ENCODE results near the gene KIFBP.

The KIFBP gene

DNA sequence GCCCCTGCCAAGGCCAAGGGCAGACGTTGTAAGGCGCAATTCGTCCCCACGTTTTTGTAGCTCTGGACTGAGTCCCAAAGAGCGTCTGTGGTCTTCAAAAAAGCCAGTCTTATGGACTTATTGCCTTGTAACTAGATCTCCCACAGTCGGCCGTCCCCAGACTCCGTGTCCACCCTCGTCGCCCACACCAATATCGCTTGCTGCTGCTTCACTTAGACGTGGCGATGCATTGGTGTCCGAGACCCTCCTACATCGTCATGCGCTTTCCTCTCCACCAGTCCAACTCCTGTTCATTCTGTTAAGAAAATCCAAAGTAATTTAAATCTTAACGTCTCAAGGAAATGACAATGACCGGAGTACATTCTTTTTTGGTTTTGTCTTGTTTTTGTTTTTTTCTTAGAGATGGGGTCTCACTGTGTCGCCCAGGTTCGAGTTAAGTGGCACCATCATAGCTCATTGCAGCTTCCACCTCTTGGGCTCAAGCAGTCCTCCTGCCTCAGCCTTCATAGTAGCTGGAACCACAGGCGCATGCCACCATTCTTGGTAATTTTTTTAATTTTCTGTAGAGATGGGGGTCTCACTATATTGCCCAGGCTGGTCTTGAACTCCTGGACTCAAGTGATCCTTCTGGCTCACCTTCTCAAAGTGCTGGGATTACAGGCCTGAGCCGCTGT, 851 bp downstream of the KIFBP start:
- H3K4me3 ChIP-seq (replicated peaks; ENCODE audit: insufficient read depth, low read length): peak overlapping the region; percentile 95
- H3K27ac ChIP-seq (replicated peaks): peak overlapping the region; percentile 77
- TF ChIP-seq, protein P1, sequence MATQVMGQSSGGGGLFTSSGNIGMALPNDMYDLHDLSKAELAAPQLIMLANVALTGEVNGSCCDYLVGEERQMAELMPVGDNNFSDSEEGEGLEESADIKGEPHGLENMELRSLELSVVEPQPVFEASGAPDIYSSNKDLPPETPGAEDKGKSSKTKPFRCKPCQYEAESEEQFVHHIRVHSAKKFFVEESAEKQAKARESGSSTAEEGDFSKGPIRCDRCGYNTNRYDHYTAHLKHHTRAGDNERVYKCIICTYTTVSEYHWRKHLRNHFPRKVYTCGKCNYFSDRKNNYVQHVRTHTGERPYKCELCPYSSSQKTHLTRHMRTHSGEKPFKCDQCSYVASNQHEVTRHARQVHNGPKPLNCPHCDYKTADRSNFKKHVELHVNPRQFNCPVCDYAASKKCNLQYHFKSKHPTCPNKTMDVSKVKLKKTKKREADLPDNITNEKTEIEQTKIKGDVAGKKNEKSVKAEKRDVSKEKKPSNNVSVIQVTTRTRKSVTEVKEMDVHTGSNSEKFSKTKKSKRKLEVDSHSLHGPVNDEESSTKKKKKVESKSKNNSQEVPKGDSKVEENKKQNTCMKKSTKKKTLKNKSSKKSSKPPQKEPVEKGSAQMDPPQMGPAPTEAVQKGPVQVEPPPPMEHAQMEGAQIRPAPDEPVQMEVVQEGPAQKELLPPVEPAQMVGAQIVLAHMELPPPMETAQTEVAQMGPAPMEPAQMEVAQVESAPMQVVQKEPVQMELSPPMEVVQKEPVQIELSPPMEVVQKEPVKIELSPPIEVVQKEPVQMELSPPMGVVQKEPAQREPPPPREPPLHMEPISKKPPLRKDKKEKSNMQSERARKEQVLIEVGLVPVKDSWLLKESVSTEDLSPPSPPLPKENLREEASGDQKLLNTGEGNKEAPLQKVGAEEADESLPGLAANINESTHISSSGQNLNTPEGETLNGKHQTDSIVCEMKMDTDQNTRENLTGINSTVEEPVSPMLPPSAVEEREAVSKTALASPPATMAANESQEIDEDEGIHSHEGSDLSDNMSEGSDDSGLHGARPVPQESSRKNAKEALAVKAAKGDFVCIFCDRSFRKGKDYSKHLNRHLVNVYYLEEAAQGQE (IDR thresholded peaks at IDR 0.05; ENCODE audit: insufficient replicate concordance, low read depth): no peak
- TF ChIP-seq CTCF (IDR thresholded peaks at IDR 0.05; ENCODE audit: insufficient read depth, low read length): no peak
- no peak for TF ChIP-seq POLR2AphosphoS5 (IDR thresholded peaks at IDR 0.05; ENCODE audit: low read depth)
- no peak for TF ChIP-seq GABPA (IDR thresholded peaks at IDR 0.05; ENCODE audit: low read depth)
- no peak for TF ChIP-seq SPI1 (IDR thresholded peaks at IDR 0.05; ENCODE audit: borderline replicate concordance, low read depth)
- no peak for DNase-seq (ENCODE audit: low read depth in 1 of 2, low spot score in 1 of 2)
- H3K27me3 ChIP-seq (ENCODE audit: insufficient read depth, poor library complexity, severe bottlenecking): no peaks in the 10 kb centered on the region

GRCh38 chr10:68992636-68993440, 4.2 kb downstream of the KIFBP start:
- TF ChIP-seq GABPA (IDR thresholded peaks at IDR 0.05; ENCODE audit: low read depth) (no peak), SPI1 (IDR thresholded peaks at IDR 0.05; ENCODE audit: borderline replicate concordance, low read depth) (no peak), POLR2AphosphoS5 (IDR thresholded peaks at IDR 0.05; ENCODE audit: low read depth) (no peak), CTCF (IDR thresholded peaks at IDR 0.05; ENCODE audit: insufficient read depth, low read length) (no peak)
- TF ChIP-seq, protein P1 (IDR thresholded peaks at IDR 0.05; ENCODE audit: insufficient replicate concordance, low read depth): no peak
- no peak overlapping the region for H3K4me3 ChIP-seq (replicated peaks; ENCODE audit: insufficient read depth, low read length)
- DNase-seq (ENCODE audit: low read depth in 1 of 2, low spot score in 1 of 2): no peak
- H3K27ac ChIP-seq (replicated peaks): no peak overlapping the region
- H3K27me3 ChIP-seq (ENCODE audit: insufficient read depth, poor library complexity, severe bottlenecking): no peaks in the 10 kb centered on the region

DNA sequence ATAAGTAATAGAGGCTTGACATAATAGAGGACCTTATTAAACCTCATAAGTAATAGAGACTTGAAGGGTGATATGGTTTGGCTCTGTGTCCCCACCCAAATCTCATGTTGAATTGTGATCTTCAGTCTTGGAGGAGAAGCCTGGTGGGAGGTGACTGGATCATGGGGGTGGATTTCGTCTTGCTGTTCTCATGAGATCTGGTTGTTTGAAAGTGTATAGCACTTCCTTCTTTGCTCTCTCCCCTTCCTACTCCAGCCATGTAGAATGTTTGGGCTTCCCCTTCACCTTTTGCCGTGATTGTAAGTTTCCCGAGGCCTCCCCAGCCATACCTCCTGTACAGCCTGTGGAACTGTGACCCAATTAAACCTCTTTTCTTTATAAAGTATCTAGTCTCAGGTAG, 8.6 kb downstream of the KIFBP start:
- TF ChIP-seq, protein P1 (IDR thresholded peaks at IDR 0.05; ENCODE audit: insufficient replicate concordance, low read depth): no peak
- TF ChIP-seq POLR2AphosphoS5 (IDR thresholded peaks at IDR 0.05; ENCODE audit: low read depth): no peak
- TF ChIP-seq GABPA (IDR thresholded peaks at IDR 0.05; ENCODE audit: low read depth): no peak
- peak; percentile 83 for TF ChIP-seq SPI1 (IDR thresholded peaks at IDR 0.05; ENCODE audit: borderline replicate concordance, low read depth)
- no peak overlapping the region for H3K4me3 ChIP-seq (replicated peaks; ENCODE audit: insufficient read depth, low read length)

More for the DNA sequence above, 8.6 kb downstream of the KIFBP start:
- no peak overlapping the region for H3K27ac ChIP-seq (replicated peaks)
- no peaks in the 10 kb centered on the region for H3K27me3 ChIP-seq (ENCODE audit: insufficient read depth, poor library complexity, severe bottlenecking)
- DNase-seq (ENCODE audit: low read depth in 1 of 2, low spot score in 1 of 2): peak in 1 of 2 experiments; percentile 14
